AG08395 (cell line): ENCODE data around the gene ADGRL2.
A peak's percentile ranks its signal among the peaks of the same experiment; 100 is the strongest.
"Not testable (repeated sequence)": the region's sequence is repeated elsewhere in the genome, so short reads cannot be mapped to it uniquely, and the experiment has no call there.

Experiments
- DNase-seq: peaks from one replicate; pipeline ENCODE4 v3.0.0; 2012; ENCODE audit warnings: mixed read lengths, low spot score

The ADGRL2 gene

GRCh38 chr1:81847063-81847462 lies 46.3 kb downstream of the ADGRL2 start:
- DNase-seq = no peak

- DNase-seq = no peak
Measured at GRCh38 chr1:81848880-81849682, 48.3 kb downstream of the ADGRL2 start.

- DNase-seq = no peak
Measured at GRCh38 chr1:81850031-81850430, 49.3 kb downstream of the ADGRL2 start.

GRCh38 chr1:81850495-81850894 lies 49.8 kb downstream of the ADGRL2 start:
- DNase-seq = no peak

- DNase-seq = no peak
Measured at GRCh38 chr1:81851217-81851616, 50.5 kb downstream of the ADGRL2 start.

GRCh38 chr1:81852961-81853360 lies 52.2 kb downstream of the ADGRL2 start:
- no peak for DNase-seq

- DNase-seq = no peak
Measured at GRCh38 chr1:81867235-81867634, 66.5 kb downstream of the ADGRL2 start.

- DNase-seq = no peak
Measured at GRCh38 chr1:81869307-81869706, 68.6 kb downstream of the ADGRL2 start.

- not testable (repeated sequence) for DNase-seq
Measured at GRCh38 chr1:81871091-81871490, 70.4 kb downstream of the ADGRL2 start.

- no peak for DNase-seq
Measured at GRCh38 chr1:81873946-81874345, 73.2 kb downstream of the ADGRL2 start.

GRCh38 chr1:81874461-81874860 lies 73.7 kb downstream of the ADGRL2 start:
- no peak for DNase-seq

GRCh38 chr1:81874940-81875339 lies 74.2 kb downstream of the ADGRL2 start:
- no peak for DNase-seq

GRCh38 chr1:81876901-81877733 lies 76.4 kb downstream of the ADGRL2 start:
- peak; percentile 10 for DNase-seq

GRCh38 chr1:81877940-81878339 lies 77.2 kb downstream of the ADGRL2 start:
- no peak for DNase-seq

- no peak for DNase-seq
Measured at GRCh38 chr1:81878538-81878937, 77.8 kb downstream of the ADGRL2 start.

GRCh38 chr1:81880781-81881180 lies 80.0 kb downstream of the ADGRL2 start:
- no peak for DNase-seq

- no peak for DNase-seq
Measured at GRCh38 chr1:81885291-81885690, 84.6 kb downstream of the ADGRL2 start.

- not testable (repeated sequence) for DNase-seq
Measured at GRCh38 chr1:81886292-81886691, 85.6 kb downstream of the ADGRL2 start.

GRCh38 chr1:81887421-81888144 lies 86.8 kb downstream of the ADGRL2 start:
- DNase-seq = no peak

- DNase-seq = no peak
Measured at GRCh38 chr1:81889166-81889565, 88.4 kb downstream of the ADGRL2 start.

- DNase-seq = no peak
Measured at GRCh38 chr1:81894867-81895266, 94.1 kb downstream of the ADGRL2 start.

- no peak for DNase-seq
Measured at GRCh38 chr1:81899214-81899821, 98.6 kb downstream of the ADGRL2 start.
